CD4-positive, alpha-beta T cell treated with Interleukin-17A for 1 hour (primary cell): Measurements from ENCODE around the gene DLG4.

Experiments used
- DNase-seq: peaks from one replicate; pipeline ENCODE4 v3.0.0-alpha.2; 2020

DLG4 gene

GRCh38 chr17:7141824-7142223 is 77.8 kb downstream of the DLG4 start:
- DNase-seq, result no peak

DNA sequence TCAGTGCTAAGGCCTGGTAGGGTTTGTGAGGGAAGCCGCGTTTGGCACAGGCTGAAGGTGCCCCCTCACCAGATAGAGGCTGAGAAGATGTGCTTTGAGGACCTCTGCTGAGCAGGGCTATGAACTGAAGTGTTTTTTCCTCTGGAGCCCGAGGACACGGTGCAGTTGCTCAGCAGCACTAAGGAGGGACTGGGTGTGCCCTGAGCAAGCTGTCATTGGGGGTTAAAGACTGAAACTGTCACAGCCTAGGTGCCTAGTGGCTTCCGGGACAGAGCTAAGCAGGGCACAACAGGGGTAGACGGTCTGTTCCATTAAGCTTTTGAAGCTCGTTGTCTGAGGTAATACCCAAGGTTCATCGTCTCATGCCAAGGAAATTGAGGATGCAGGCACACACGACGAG is 80.2 kb downstream of the DLG4 start:
- DNase-seq, result no peak

DNA sequence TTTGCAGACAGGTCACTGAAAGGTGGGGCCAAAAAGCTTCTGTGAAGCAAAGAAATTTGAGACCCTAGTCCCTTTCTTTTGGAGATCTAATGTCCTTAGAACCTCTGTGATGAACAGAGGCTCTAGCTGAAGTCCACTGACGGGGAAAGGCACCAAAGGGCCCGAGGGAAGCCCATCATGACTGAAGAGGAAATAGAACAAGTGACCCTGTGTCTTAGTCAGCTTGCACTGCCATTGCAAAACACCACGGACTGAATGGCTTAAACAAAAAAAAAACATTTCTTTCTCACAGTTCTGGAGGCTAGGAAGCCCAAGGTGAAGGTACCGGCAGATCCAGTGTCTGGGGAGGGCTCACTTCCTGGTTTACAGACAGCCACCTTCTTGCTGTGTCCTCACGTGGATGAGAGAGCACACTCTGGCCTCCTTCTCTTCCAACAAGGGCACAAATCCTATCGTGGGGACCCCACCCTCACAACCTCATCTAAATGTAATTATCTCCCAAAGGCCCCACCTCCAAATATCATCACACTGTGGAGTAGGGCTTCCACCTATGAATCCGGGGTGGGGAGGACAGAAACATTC is 80.7 kb downstream of the DLG4 start:
- no peak for DNase-seq

- no peak for DNase-seq
Measured at GRCh38 chr17:7137171-7137943, 82.3 kb downstream of the DLG4 start.
